ENCODE data around the gene NPIPA1.
"Not testable (repeated sequence)": the region's sequence is repeated elsewhere in the genome, so short reads cannot be mapped to it uniquely, and the experiment has no call there.

- TF ChIP-seq CTCF, POLR2A (IDR thresholded peaks at IDR 0.05): not testable (repeated sequence)
Measured at GRCh38 chr16:14975418-14976194, 38.4 kb downstream of the NPIPA1 start.

All from right lobe of liver (tissue), 4 donors.